Caco-2 (cell line): ENCODE data around the gene NT5DC4. TPM values are rescaled to one million over a fixed set of nuclear protein-coding genes. Genes with fewer than 3 reads are reported as not detected.

Experiments used
- BruUV-seq: library from RNA; stranded (reverse); fragments of 400-500 nt; replicated peaks from 2 replicates; lab custom pipeline; 2021; lab: Mats Ljungman, UMichigan
- CTCF ChIA-PET: fragments of 300-600 bp; sonication (Branson Sonifier 250); formaldehyde crosslinking; loops from one replicate; lab custom pipeline; 2022; ENCODE audit warnings: antibody characterized with exemption; lab: Charles Lee
- POLR2A ChIA-PET: fragments of 300-600 bp; sonication (Branson Sonifier 250); formaldehyde crosslinking; loops from one replicate; lab custom pipeline; 2022; ENCODE audit warnings: antibody characterized with exemption; lab: Charles Lee
- DNase-seq, 2 experiments: peaks; one replicate each; pipeline versions ENCODE4 v3.0.0 to v3.0.0-alpha.2; 2020 to 2022
- H3K27me3 ChIP-seq: replicated peaks from 2 replicates; pipeline ENCODE4 v1.6.0; 2011; ENCODE audit warnings: low read length; ENCODE audit not compliant: control insufficient read depth, insufficient read depth
- H3K36me3 ChIP-seq: 2 replicates; pipeline ENCODE4 v1.5.1; 2011; ENCODE audit warnings: low read length; ENCODE audit not compliant: control insufficient read depth, insufficient read depth
- H3K4me1 ChIP-seq: fragments of 250-450 bp; sonication (Bioruptor Pico); 2 replicates; pipeline ENCODE4 v1.5.1; 2020; ENCODE audit warnings: mild to moderate bottlenecking
- H3K4me3 ChIP-seq: 2 replicates; pipeline ENCODE4 v1.5.1; 2011; ENCODE audit warnings: low read depth, mild to moderate bottlenecking, control low read depth, low read length
- H3K9me3 ChIP-seq: fragments of 250-450 bp; sonication (Bioruptor Pico); 2 replicates; pipeline ENCODE4 v1.5.1; 2020; ENCODE audit warnings: mild to moderate bottlenecking, moderate library complexity
- H3K27ac Mint-ChIP-seq: one replicate; pipeline ENCODE4 v1.8.0; 2022; ENCODE audit warnings: mixed read lengths; ENCODE audit not compliant: unreplicated experiment
- H3K27me3 Mint-ChIP-seq: one replicate; pipeline ENCODE4 v1.8.0; 2022; ENCODE audit warnings: mixed read lengths; ENCODE audit not compliant: insufficient read depth, unreplicated experiment
- H3K36me3 Mint-ChIP-seq: one replicate; pipeline ENCODE4 v1.8.0; 2022; ENCODE audit warnings: mild to moderate bottlenecking, mixed read lengths; ENCODE audit not compliant: insufficient read depth, unreplicated experiment
- H3K4me1 Mint-ChIP-seq: one replicate; pipeline ENCODE4 v1.8.0; 2022; ENCODE audit warnings: low read depth, mixed read lengths; ENCODE audit not compliant: unreplicated experiment
- H3K4me3 Mint-ChIP-seq: one replicate; pipeline ENCODE4 v1.8.0; 2022; ENCODE audit warnings: mild to moderate bottlenecking, moderate library complexity, mixed read lengths; ENCODE audit not compliant: unreplicated experiment
- H3K9me3 Mint-ChIP-seq: one replicate; pipeline ENCODE4 v1.8.0; 2022; ENCODE audit warnings: mixed read lengths; ENCODE audit not compliant: unreplicated experiment
- intact Hi-C: fragments of 100-400 bp; cut with micrococcal nuclease; formaldehyde crosslinking; loops from one replicate; pipeline ENCODE4 v1.10.0; 2022; ENCODE audit not compliant: unreplicated experiment
- total RNA-seq: library from RNA; stranded (reverse); gene quantifications from 2 replicates; pipeline ENCODE4 v1.2.3, GENCODE V29; 2022
- TF ChIP-seq, protein P1 (sequence below), 2 experiments: fragments of 200-600 bp in 1 of 2; IDR thresholded peaks; 1 replicate in 1 of 2; 2 replicates in 1 of 2; pipeline versions ENCODE4 v1.5.1 to v1.8.0; 2011 to 2022; ENCODE audit warnings: antibody characterized with exemption in 1 of 2, control low read depth in 1 of 2, inconsistent platforms in 1 of 2, low read depth in 1 of 2, low read length in 1 of 2, mild to moderate bottlenecking in 1 of 2, moderate library complexity in 1 of 2; ENCODE audit not compliant: insufficient read depth in 1 of 2, severe bottlenecking in 1 of 2, unreplicated experiment in 1 of 2

The NT5DC4 gene
- total RNA-seq, 1 experiment from 2014 or later: 4.0 TPM

GRCh38 chr2:112730791-112731190 is 10.0 kb downstream of the NT5DC4 start:
- no peaks in the 10 kb centered on the region for H3K27me3 ChIP-seq
- TF ChIP-seq, protein P1, sequence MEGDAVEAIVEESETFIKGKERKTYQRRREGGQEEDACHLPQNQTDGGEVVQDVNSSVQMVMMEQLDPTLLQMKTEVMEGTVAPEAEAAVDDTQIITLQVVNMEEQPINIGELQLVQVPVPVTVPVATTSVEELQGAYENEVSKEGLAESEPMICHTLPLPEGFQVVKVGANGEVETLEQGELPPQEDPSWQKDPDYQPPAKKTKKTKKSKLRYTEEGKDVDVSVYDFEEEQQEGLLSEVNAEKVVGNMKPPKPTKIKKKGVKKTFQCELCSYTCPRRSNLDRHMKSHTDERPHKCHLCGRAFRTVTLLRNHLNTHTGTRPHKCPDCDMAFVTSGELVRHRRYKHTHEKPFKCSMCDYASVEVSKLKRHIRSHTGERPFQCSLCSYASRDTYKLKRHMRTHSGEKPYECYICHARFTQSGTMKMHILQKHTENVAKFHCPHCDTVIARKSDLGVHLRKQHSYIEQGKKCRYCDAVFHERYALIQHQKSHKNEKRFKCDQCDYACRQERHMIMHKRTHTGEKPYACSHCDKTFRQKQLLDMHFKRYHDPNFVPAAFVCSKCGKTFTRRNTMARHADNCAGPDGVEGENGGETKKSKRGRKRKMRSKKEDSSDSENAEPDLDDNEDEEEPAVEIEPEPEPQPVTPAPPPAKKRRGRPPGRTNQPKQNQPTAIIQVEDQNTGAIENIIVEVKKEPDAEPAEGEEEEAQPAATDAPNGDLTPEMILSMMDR (IDR thresholded peaks at IDR 0.05; ENCODE audit: insufficient read depth in 1 of 2, low read depth in 1 of 2, low read length in 1 of 2, severe bottlenecking in 1 of 2, unreplicated experiment in 1 of 2): no peak
- CTCF ChIA-PET: no interaction called here

DNA sequence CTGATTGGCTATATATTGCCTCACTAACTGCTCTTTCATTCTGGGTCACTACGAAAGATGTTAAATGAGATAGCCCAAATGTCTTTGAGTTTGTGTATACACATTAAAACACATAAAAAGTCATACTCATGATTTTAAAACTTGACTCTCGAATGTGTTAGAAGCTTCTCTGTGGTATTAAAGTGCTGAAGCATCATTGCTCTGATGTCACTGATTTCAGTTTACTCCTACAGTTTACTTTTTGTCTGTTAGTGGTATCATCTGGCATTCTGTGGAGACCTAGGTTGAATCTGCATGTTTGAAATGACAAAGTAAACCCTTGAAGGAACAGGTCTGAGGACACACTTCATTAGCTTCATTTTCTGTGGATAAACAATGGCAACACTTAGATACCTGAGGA is 10.7 kb downstream of the NT5DC4 start:
- H3K9me3 ChIP-seq: no peaks in the 10 kb centered on the region
- H3K27ac Mint-ChIP-seq: no peak overlapping the region
- intact Hi-C loops: no loop called here
- H3K4me1 Mint-ChIP-seq: peaks cover 9% of the 10 kb centered on the region
- BruUV-seq: no TSS peak
- no peaks in the 10 kb centered on the region for H3K9me3 Mint-ChIP-seq
- no peak for DNase-seq
- H3K4me3 Mint-ChIP-seq: no peak overlapping the region
- POLR2A ChIA-PET: no interaction called here
- no peak overlapping the region for H3K4me3 ChIP-seq
- H3K36me3 Mint-ChIP-seq: no peaks in the 10 kb centered on the region
- no peaks in the 10 kb centered on the region for H3K27me3 Mint-ChIP-seq
- no peaks in the 10 kb centered on the region for H3K36me3 ChIP-seq
- H3K27me3 ChIP-seq: no peaks in the 10 kb centered on the region
- CTCF ChIA-PET: no interaction called here
- TF ChIP-seq, protein P1 (IDR thresholded peaks at IDR 0.05; ENCODE audit: insufficient read depth in 1 of 2, low read depth in 1 of 2, low read length in 1 of 2, severe bottlenecking in 1 of 2, unreplicated experiment in 1 of 2): no peak
- peaks cover 2% of the 10 kb centered on the region for H3K4me1 ChIP-seq

More at GRCh38 chr2:112730791-112731190, 10.0 kb downstream of the NT5DC4 start:
- Histone ChIP-seq H3K9me3 (no peaks in the 10 kb centered on the region), H3K36me3 (no peaks in the 10 kb centered on the region), H3K4me3 (no peak overlapping the region), H3K4me1 (peaks cover 9% of the 10 kb centered on the region)
- Mint-ChIP-seq H3K4me1 (peaks cover 15% of the 10 kb centered on the region), H3K27ac (no peak overlapping the region), H3K27me3 (no peaks in the 10 kb centered on the region), H3K4me3 (no peak overlapping the region), H3K9me3 (no peaks in the 10 kb centered on the region), H3K36me3 (peaks cover 6% of the 10 kb centered on the region)
- DNase-seq: no peak
- POLR2A ChIA-PET: no interaction called here
- no TSS peak for BruUV-seq
- intact Hi-C loops: no loop called here

- POLR2A ChIA-PET: no interaction called here
- no peaks in the 10 kb centered on the region for H3K27me3 Mint-ChIP-seq
- BruUV-seq: no TSS peak
These were observed 12.6 kb downstream of the NT5DC4 start for GRCh38 chr2:112733456-112733855.

More at GRCh38 chr2:112733456-112733855, 12.6 kb downstream of the NT5DC4 start:
- Mint-ChIP-seq H3K9me3 (no peaks in the 10 kb centered on the region), H3K27ac (no peak overlapping the region), H3K36me3 (no peaks in the 10 kb centered on the region), H3K4me1 (peaks cover 5% of the 10 kb centered on the region), H3K4me3 (no peak overlapping the region)
- no peak overlapping the region for H3K4me3 ChIP-seq
- TF ChIP-seq, protein P1 (IDR thresholded peaks at IDR 0.05; ENCODE audit: insufficient read depth in 1 of 2, low read depth in 1 of 2, low read length in 1 of 2, severe bottlenecking in 1 of 2, unreplicated experiment in 1 of 2): no peak
- no peaks in the 10 kb centered on the region for H3K9me3 ChIP-seq
- DNase-seq: no peak
- no peaks in the 10 kb centered on the region for H3K36me3 ChIP-seq
- intact Hi-C loops: no loop called here
- peaks cover 13% of the 10 kb centered on the region for H3K4me1 ChIP-seq
- H3K27me3 ChIP-seq: no peaks in the 10 kb centered on the region
- CTCF ChIA-PET: no interaction called here
